Stimulated activated CD4-positive, alpha-beta T cell treated with anti-CD3 and anti-CD28 coated beads, Interleukin-2, amount 100 ng/mL, for 24 hours (primary cell): ENCODE results near the gene SPOCK3.
"Not testable (repeated sequence)": the region's sequence is repeated elsewhere in the genome, so short reads cannot be mapped to it uniquely, and the experiment has no call there.

Source experiments
- DNase-seq, 2 donors: peaks; one replicate each; pipeline ENCODE4 v3.0.0-alpha.2; 2020

The SPOCK3 gene

DNA sequence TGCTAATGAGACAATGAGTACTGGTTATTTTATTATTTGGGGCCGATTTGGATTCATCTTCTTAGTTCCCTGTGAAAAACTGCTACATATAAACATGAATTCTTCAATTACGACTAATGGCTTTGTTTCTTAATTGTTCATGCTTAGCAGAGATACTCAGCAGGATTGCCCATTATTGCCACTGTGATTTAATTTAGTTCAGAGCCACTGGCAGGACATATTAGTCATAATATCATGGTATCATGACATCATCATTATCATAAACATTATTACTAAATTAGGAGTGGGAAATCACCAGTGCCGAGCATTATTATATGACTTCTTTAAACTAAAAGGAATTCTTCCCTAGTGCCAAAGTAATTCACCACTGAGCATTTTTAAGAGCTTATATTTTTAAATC, 201.4 kb downstream of the SPOCK3 start:
- no peak for DNase-seq

DNA sequence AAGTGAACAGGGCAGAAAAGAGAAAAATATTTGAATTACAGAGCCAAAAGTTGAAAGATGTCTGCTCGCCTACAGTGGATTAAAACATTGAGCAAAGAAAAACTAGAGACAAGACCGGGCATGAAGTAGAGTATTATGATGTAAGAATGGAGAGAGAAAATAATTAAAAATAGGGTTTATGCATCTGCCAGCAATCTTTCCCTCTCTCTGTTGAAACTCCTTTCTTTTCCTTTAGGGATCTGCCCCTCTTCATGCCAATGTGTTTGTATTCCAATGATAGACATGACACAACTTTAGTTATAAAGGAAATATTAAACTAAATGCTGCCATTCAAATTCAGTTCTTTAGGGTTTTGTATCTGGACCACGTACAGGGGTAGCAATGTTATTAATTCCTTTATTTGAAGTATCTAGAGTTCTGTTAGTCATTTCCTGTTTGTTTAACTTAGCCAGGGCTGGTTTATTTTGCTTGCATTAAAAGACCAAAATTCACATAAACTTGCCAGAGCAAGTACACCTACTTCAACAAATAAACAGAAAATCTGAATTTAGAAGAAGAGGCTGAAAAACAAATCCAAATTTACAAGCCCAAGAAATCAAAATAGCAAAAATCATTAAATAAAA, 202.6 kb downstream of the SPOCK3 start:
- DNase-seq = no peak

DNA sequence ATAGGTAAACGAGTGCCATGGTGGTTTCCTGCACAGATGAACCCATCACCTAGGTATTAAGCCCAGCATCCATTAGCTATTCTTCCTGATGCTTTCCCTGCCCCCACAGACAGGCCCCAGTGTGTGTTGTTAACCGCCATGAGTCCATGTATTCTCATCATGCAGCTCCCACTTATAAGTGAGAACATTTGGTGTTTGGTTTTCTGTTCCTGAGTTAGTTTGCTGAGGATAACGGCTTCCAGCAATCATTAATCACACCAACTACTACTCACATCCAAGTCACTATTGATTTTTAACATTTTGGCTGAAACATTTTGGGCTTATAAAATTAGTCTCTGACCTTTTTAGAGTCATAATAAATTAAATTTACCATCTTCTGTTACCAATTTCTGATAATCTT, 205.3 kb downstream of the SPOCK3 start:
- no peak for DNase-seq

DNA sequence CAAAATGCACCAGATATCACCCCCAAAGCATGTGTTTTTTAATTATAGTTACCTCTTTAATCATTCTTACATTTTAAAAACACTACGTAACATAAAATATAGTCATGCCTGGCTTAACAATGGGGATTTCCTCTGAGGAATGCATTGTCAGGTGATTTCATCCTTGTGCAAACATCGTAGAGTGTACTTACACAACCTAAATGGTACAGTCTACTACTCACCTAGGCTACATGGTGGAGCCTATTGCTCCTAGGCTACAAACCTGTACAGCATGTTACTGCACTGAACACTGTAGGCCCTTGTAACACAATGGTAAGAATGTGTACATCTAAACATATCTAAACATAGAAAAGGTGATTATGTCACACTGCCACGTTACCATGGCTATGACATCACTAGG, 208.6 kb downstream of the SPOCK3 start:
- no peak for DNase-seq

DNA sequence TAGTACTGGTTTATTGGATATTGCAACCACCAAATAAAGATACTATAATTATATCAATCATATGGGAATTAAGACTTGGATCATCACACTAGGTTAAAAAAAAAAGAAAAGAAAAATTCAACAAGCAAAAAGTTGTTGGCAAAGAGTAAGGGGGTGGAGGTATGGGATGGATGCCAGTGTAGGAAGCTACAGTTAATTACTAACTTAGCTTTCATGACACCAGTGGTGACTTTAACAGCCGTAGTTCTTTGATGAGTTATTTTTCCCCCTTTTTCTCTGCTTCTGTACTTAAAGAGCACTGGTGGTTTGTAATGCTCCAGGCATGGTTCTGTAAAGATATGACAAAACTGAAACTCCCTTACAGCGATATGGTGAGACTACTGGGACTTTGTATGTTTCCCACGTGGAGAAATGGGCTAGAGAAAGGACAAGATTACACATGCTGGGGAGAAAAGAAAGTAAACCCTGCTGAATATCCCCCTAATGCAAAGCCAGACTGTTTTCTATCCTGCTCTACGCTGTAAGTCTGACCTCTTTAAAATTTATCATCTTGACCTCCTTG, 210.8 kb downstream of the SPOCK3 start:
- no peak for DNase-seq

DNA sequence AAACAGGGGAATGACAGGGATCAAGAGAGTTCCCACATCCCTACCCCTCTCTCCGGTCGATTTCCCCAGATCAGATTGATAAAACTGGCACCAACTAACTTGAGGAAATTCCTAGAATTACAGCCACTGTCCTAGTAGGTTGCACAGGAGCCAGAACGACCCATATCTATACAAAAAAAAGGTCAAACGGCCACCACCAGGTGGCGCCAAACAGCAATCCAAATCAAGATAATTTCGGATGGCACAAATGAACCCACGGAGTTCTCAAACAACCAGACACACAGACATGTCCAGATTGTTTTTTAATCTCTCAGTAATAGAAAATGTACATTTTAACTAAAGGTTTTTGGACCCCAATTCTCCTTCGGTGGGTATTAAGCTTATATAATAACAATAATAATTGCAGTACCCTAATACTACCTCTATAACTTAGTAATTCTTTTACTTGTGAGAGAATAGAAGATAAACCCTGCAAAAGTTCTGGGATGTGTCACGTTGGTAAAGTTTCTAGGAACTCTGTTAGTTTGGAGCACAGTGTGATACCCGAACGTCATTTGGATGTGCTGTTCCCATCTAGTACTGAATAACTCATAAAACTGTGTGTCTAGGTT, 212.6 kb downstream of the SPOCK3 start:
- DNase-seq = peak; percentile 71

DNA sequence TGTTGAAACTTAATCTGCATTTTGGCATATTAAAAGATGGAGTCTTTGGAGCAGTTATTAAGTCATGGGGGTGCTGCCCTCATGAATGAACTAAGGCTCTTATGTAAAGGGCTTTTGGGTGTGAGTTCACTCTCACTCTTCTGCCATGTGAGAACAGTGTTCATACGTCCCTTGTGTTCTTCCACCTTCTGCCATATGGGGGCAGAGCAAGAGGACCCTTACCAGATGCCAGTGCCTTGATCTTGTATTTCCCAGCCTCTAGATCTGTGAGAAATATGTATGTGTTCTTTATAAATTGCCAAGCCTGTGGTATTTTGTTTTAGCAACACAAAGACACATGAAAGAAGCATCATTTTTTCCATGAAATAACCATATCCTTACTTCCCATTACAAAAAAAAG, 213.9 kb downstream of the SPOCK3 start:
- no peak for DNase-seq

DNA sequence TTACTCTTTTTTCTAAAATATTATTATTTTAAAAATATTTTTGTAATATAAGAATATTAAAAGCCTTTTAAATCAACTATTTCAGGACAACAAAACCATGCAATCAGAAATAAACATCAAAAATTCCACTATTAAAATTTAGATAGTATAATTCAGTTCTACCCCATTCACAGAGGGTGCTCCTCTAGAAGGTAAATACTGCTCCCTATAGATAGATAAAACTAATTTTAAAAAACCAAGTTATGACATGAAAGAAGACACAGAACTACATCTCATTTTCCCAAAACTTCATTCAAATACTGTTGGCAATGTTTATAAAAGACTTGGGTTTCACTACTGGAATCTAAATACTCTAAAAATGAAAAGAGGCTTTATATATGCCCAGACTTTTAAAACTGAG, 219.3 kb downstream of the SPOCK3 start:
- no peak for DNase-seq

DNA sequence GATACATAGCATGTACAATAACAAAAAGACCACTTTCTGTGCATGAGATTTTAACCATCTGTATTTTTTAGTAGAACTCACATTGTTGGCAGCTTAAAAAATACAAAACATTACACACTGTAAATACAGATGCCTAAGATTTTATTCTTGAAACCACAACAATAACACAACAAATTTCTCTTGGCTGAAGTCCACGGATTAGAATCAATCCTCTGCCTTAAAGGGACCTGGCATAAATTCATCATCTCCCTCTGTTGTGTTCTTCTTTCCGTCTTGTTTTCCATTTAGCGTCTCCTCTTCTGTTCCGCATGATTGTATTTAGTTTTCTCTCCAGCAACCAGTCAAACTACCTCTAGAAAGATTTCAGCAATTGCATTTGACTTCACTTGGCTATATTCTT, 231.0 kb downstream of the SPOCK3 start:
- no peak for DNase-seq

DNA sequence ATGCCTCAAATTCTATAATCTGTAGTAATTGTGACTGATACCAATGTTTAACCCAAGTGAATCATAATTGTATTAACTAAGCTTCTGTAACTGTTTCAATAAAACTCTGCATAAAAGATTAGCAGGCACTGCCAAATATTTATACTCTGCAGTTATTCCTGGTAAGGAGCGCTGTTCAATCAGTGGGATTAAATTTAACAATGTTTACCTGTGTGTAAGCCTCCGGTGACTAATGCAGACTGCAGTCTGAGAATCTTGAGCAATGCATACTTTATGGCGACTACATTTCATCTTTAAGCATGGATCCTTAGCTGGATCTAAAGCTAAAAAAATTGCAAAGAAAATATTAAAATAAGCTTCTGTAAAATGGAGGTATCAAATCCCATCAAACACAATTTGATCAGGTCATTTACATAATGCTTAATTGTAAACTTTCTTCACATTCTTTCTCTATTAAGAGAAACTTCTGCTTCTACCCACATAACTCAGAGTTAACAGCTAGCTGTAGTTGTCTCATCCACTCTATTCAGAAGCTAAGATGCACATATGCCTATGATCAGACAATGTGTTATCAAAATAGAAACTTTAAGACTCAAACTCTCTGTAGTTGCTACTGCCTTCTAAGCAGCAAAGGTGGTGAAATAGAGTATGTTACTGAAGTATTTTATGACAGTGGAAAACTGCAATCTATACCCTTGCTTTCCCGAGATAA, 234.0 kb downstream of the SPOCK3 start:
- DNase-seq = no peak

DNA sequence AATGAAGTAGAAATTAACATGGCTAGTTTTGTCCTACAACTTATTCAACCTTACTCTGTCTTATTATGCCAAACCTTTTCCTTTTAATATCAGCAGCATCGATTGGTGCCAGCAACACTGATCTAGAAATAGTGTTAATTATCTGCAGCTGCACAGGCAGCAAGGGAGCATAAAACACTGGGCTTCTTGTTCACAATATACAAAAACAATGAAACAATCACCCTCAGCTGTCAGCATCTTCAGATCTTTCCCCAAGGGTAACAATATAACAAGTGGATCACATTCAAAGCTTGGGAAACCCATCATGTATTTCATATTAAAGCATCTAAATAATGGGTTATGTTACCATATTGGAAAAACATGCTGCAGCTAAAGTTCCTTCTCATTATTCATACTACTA, 238.1 kb downstream of the SPOCK3 start:
- no peak for DNase-seq

DNA sequence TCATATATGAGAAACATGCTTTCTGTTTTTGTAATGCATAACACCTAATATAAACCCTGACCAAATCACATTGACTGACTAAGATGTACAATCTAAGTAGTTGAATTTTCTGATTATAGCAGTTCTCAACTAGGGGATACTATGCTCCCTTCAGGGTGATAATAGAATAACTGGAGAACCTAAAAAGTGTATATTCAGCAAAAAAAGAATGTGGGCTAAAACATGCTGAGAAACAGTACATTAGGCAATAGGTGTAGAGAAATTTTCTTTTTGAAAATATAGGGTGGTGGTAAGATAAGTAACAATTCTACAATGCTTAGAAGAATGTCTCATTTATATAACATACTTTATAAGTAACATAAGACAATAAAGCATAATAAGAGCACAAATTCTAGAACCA, 239.6 kb downstream of the SPOCK3 start:
- no peak for DNase-seq

DNA sequence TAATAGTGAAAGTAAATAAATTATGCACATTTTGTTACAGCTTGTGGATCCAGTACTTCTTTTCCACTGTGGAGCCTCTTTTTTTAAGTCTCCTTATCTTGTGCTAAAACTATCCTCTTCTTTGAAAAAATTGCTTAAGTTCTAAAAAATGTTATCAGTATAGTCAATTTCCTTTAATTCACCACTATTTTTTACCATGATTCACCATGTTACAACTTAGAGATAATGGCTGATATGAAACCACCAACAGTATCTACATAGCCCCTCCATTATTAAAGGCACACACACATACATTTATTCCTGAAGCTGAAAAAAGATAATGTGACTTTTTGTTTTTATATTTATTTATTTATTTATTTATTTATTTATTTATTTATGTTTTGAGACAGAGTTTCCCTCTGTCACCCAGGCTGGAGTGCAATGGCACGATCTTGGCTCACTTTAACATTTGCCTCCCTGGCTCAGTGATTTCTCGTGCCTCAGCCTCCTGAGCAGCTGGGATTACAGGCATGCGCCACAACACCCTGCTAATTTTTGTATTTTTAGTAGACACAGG, 243.2 kb downstream of the SPOCK3 start:
- DNase-seq = no peak

DNA sequence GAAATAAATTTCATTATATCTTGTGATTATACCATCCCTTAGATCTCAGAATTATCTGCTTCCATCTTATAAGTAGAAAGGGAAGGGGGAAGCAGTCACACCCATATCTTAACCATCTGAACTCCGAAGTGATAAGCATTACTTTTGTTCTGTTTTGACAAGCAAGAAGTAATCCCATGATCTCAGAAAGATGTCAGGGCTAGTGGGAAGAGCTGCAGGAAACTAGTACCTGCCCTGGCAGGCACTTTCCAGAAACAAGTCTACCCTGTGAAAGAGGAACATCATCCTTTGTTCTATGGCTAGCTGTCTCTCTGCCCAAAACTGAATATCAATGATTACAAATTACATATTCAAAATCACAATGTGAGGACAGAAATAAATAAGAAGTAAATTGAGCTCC, 244.4 kb downstream of the SPOCK3 start:
- no peak for DNase-seq

DNA sequence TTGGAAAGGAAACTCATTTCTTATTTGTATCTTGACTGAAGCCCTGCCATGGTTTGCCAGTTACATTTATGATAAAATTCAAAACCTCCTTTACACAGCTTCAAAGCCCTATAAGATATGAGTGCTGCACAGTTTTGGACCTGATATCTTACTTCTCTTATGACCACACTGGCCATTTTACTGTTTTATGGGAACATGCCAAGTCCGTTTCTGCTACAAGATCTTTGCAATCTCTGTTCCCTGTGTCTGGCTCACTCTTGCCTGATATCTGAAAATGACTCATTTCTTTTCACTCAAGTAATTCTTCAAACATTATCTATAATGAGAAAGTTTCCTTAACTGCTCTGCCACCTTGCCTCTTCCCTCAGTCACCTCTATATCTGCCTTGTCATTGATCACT, 247.3 kb downstream of the SPOCK3 start:
- no peak for DNase-seq

DNA sequence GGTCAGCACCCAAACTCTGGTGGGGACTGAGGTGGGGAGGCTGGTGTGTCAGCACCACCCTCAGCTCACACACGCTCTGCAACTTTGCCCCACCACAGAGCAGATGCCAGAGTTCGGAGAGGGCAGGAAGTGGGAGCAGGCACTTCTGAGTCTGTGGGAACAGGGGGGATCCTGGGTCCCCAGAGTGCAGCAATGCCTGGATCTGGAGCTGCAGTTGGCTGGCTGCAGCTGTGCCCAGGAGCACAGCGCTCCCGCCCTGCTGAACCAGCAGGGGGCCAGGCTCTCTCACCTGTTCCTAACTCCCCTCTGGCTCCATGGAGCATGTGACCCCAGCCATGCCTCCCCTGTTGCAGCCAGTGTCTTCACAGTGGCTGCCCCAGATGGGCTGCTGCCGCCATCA, 252.4 kb downstream of the SPOCK3 start:
- DNase-seq = no peak

DNA sequence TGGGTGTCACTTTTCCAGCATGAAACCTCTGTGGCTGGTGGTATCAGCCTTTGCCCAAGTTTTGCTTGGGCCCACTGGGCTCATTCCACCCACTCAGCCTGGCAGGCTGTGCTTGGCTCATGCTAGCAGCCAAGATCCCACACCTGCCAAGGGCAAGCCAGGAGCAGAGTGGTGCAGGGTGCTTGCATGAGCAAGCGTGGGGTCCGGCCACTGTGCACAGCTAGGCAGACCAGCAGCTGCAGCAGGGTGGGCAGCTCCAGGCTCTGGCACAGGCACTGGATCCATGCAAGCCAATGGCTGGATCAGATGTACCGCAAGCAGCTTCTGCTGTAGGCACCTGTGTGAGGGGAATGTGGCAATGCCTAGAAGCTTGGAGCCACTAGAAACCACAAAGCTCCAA, 253.9 kb downstream of the SPOCK3 start:
- no peak for DNase-seq

DNA sequence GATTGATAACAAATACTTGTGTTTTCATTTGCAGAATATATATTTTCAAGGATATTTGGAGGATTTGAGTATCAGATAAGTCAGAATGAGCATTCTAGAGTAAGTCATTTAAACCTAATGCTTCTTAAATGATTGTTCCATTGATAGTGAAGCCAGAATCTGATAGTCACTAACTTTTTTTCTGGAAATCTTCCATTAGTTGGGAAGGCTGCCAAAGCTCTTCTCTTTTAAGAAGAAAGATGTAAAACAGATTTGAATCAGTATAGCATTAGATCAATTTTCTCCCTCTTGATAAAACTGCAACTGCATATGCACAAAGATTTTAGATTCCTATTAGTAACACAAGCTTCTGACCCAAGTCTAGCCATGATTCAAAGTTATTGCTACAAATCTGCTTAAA, 256.7 kb downstream of the SPOCK3 start:
- DNase-seq = no peak

DNA sequence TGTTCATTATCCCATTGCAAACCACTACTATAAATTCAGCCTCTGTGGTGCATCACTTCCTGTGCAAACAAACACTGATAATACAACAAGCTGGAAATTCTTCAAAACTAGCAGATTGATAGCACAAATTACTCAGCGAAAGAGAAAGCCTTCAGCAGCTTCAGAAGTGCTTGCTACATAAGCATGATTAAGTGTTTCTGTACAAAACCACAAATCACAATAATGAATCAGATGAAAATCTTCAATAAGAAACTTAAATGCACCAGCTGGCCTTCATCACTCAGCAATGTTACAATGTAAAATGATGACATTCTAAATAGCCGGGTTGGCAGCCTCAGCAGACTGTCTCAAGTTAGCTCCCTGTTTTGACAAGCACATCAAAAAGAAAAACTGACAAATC, 262.2 kb downstream of the SPOCK3 start:
- DNase-seq = no peak

DNA sequence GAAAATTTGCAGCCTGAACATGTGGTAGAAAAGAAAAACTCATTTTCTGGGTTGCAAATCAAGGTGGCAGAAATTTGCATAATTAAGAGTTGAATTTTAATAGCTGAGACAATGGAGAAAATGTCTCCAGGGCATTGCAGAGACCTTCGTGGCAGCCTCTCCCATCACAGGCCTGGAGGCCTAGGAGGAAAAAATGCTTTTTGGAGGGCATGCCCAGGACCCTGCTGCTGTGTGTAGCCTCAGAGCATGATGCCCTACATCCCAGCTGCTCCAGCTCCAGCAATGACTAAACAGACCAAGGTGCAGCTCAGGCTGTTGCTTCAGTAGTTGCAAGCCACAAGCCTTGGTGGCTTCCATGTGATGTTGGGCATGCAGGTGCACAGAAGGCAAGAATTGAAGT, 266.1 kb downstream of the SPOCK3 start:
- DNase-seq = not testable (repeated sequence)

DNA sequence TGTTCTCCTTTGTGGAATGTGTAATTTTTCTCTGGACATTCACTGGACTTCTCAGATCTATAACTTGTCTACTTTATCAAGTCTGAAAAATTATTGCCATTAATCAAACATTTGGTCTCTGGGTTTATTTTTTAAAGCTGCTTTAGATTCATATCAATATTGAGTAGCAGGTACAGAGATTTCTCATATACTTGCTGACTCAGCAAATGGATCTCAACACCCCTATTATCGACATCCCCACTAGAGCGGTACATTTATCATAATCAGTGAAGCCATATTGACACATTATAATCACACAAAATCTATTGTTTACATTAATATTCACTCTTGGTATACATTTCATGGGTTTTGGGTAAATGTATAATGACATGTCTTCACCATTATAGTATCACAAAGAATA, 268.7 kb downstream of the SPOCK3 start:
- no peak for DNase-seq

DNA sequence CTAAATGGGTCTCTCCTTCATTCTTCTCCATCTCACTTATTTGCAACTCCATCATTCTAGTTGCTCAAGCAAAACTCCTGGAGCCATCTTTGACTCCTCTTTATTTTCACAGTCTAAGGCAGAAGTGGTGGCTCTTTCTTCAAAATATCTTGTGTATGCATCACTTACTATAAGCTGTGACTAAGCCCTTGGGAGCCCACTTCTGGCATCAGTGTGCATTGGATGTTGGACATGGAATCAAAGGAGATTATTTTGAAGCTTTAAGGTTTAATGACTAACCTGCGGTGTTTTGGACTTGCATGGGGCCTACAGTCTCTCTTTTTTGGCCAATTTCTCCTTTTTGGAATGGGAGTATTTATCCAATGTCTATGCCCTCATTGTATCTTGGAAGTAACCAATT, 276.8 kb downstream of the SPOCK3 start:
- DNase-seq = no peak

DNA sequence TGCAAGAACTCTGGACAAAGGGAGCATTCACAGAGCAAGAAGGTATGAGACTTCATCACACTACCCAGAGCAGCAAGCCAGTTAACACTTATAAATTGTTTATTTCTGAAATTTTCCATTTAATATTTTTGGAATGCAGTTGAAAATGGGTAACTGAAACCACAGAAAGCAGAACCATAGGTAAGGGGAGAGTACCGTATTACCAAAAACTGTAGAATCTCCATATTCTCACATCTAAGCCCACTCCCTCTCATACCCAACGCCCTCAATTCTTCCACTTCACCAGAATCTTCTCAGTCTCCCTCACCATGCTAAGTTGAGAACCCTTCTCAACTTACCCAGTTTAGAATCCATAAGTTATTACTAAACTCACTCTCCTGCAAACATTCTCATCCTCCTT, 277.8 kb downstream of the SPOCK3 start:
- no peak for DNase-seq

DNA sequence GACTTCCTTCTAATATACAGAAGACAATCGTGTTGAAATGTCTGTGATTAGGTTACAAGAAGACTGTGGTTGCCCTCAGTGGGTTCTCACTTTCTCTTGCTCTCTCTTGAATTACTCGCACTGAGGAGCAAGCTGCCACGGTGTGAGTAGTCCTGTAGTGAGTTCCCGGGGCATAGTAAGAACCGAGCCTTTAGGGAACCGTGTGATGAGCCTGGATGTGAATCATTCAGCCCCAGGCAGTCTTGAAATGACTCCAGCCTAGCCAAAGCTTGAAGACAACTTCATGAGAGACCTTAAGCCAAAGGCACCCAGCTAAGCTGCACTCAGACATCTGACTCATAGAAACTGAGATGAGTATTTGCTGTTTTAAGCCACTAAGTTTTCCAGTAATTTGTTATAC, 292.7 kb downstream of the SPOCK3 start:
- DNase-seq = no peak
